ENCODE results near the gene PRKCH.
A peak's percentile ranks its signal among the peaks of the same experiment; 100 is the strongest.
"Not testable (repeated sequence)": the region's sequence is repeated elsewhere in the genome, so short reads cannot be mapped to it uniquely, and the experiment has no call there.

The PRKCH gene

DNA sequence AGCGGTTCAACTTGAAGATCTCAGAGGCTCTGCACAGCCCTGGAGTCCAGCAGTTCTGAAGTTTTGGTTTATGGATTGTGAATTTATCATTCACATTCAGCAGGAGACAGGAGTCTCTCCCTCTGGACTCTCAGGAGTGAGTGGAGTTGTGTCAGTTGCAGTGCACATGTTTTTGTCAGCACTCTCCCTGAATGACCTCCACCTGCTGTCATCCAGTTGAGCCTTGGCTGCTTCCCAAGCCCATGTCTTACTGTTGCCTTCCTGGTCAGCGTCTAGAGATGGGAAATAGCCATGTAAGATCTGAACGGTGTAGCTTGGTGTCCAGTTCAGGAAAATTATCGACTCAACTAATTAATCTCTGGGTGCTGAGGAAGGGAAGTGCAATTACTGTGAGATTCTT, 133.2 kb downstream of the PRKCH start:
- no peak for DNase-seq
- TF ChIP-seq GATA1 (IDR thresholded peaks at IDR 0.05; ENCODE audit: low read depth, low read length): no peak
- no peak for TF ChIP-seq POLR2A (IDR thresholded peaks at IDR 0.05; ENCODE audit: low read length)

DNA sequence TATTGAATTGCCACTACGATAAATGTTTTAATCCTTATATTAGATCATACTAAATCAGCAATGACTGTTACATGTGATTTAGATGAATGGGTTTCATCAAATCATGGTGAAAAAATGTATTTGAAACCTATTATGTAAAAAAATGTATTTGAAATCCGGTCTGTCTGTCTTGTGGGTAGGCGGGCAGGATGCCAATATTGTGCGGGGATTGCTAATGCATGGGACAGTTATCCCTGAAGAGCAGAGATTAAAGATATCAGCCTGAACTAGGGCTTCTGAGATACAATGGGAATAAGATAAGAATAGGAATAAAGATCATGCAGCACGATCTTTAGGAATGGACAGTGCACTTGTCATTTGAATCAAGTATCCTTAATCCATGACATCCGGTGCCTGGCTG, 134.0 kb downstream of the PRKCH start:
- TF ChIP-seq POLR2A (IDR thresholded peaks at IDR 0.05; ENCODE audit: low read length): no peak
- no peak for TF ChIP-seq GATA1 (IDR thresholded peaks at IDR 0.05; ENCODE audit: low read depth, low read length)
- DNase-seq: peak in 1 of 2 experiments; percentile 2

DNA sequence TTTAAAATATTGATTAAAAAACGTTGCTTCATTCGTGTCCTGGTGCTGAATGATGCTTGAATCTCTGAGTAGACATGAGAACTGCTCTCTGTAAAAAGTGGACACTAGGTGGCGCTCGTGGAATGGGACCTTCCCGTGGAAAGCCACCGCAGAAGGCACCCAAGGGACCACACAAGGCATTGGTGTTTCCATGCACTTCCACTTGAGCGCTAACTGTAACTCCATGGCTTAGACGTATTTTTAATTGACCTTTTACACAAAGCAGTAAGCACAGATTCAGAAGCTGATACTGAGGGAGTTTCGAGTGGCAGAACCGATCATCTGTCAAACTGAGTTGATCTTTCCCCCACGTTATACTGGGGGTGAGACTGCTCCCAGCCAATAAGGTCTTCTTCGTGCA, 135.3 kb downstream of the PRKCH start:
- TF ChIP-seq GATA1 (IDR thresholded peaks at IDR 0.05; ENCODE audit: low read depth, low read length) (no peak), POLR2A (IDR thresholded peaks at IDR 0.05; ENCODE audit: low read length) (no peak)
- peak; percentile 67 to 84 for DNase-seq

DNA sequence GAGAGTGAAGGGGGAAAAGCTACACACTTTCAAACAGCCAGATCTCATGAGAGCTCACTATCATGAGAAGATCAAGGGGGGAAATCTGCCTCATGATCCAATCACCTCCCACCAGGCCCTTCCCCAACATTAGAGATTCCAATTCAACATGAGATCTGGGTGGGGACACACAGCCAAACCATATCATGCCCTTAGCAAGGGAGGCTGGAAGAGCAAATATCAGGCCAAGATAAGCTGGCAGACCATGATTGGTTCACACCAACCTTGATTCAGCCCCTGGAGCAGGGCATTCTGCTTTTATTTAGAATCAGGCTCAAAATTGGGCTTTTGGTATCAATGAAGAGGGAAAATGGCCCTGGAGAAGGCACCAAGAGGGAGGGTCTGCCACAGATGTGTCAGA, 137.4 kb downstream of the PRKCH start:
- DNase-seq: no peak
- TF ChIP-seq GATA1 (IDR thresholded peaks at IDR 0.05; ENCODE audit: low read depth, low read length) (no peak), POLR2A (IDR thresholded peaks at IDR 0.05; ENCODE audit: low read length) (no peak)

DNA sequence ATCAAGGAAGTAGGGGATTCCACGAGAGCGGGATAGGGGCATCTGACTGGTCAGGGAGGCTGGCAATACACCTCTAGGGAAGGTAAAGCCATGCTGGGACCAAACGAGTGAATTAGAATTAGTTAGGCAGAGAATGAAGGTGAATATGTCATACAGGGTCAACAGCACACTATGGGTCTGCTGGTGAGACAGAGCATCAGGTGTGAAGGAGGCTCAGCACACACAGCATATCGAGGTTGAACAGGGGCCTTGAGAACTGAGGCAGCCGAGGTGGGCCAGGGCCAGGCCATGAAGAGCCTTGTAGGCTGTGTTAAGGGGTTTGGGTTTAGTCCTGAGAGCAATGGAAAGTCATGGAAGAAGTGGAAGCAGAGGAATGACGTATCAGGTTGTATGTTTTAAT, 137.8 kb downstream of the PRKCH start:
- no peak for TF ChIP-seq GATA1 (IDR thresholded peaks at IDR 0.05; ENCODE audit: low read depth, low read length)
- DNase-seq: no peak

DNA sequence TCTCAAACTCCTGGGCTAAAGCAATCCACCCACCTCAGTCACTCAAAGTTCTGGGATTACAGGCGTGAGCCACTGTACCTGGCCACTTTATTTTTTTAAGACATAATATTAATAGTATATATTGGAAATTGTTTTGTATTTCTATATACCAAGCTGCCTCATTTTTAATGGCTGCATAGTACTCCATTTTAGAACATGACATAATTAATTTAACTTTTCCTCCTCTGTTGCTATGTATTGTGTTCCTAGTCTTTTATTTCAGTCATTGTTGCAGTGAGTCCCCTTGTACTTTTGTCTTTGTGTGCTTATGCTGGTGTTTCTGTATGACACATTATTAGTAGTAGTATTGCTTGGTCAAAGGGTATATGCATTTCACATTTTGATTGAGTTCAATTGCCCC, 138.7 kb downstream of the PRKCH start:
- DNase-seq: no peak
- TF ChIP-seq POLR2A (IDR thresholded peaks at IDR 0.05; ENCODE audit: low read length): no peak

DNA sequence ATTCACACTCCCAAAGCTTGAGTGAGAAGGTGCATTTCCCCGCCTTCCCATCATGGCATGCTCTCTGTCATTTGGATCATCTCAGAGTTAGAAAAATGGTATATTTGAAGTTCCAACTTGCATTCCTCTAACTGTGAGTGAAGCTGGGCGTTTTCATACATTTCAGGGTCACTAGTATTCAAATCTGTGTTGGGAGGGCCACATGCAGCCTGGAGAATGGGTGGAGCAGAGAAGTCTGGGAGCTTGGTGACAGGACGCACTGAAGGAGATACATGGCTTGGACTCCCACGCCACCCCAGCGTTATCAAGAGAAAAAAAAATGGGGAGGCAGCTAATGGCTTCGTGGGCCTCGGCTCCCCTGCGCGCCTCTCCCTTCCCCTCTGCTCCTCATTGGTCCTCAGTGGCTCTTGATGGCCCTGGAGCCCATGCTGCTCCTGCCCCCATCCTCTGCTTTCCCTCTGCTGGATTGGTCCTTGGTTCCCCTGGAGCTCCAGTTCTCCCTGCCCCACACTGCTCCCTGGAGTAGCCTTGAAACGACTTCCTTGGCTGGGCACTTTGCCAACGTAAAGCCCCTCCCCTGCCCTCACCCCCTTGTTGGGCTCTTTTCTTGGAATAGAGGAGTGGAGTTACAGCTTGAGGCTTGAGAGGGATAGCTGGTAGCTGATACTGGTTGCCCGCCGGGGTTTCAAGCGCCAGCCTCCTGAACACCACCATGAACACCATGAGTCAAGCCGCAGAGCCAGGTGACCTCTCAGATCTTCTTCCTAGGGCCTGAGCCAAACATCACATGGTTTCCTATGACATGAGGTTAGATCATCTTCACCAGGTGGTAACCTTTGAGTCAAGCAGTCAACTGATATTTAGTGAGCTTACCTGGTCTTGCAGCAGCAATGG, 139.6 kb downstream of the PRKCH start:
- TF ChIP-seq POLR2A (IDR thresholded peaks at IDR 0.05; ENCODE audit: low read length): no peak
- no peak for TF ChIP-seq GATA1 (IDR thresholded peaks at IDR 0.05; ENCODE audit: low read depth, low read length)
- DNase-seq: no peak

DNA sequence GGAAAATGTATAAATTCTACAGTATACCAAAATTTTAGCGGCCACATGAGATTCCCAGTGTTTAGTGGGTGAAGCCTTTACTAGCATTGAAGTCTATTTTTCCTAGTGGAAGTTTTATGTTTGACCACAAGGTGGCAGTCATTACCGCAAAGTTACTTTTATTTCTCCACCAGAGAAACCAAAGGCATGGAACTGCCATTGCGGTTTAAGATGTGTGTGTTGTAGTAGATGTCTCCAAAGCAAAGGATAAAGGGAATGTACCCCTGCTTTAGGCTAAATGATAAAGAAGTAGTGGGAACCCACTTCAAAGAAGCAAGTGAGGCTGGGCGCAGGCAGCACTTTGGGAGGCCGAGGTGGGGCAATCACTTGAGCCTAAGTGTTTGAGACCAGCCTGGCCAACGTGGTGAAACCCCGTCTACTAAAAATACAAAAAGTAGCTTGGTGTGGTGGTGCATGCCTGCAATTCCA, 140.5 kb downstream of the PRKCH start:
- peak; percentile 53 to 72 for DNase-seq
- TF ChIP-seq POLR2A (IDR thresholded peaks at IDR 0.05; ENCODE audit: low read length): no peak
- no peak for TF ChIP-seq GATA1 (IDR thresholded peaks at IDR 0.05; ENCODE audit: low read depth, low read length)

DNA sequence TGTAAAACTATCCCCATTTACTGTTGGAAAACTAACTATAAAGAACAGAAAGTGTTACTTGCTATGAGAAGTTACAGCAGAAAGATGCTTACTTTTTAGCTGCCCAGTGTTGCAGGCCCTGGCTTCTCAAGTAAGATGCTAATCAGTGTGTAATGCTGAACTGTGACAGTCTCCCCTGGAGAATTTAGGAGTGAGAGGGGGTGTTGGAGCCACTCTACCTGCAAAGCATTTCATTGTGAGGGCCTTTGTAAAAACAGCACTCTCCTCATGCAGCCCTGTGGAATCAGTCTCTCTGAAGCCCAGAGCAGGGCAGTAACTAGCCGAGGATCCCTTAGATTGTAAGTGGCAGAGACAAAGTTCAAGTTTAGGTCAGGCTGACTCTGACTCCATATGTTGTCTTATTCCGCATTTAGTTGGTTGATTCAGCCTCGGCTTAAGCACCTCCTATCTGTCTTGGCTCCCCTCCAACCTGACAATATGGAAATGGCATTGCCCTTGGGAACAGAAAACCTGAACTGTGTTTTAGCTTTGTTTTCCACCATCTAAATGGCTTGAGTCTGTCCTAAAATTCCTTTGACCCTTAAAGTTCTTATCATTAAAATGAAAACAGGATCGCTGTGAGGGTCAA, 141.3 kb downstream of the PRKCH start:
- no peak for TF ChIP-seq GATA1 (IDR thresholded peaks at IDR 0.05; ENCODE audit: low read depth, low read length)
- no peak for TF ChIP-seq POLR2A (IDR thresholded peaks at IDR 0.05; ENCODE audit: low read length)
- no peak for DNase-seq

DNA sequence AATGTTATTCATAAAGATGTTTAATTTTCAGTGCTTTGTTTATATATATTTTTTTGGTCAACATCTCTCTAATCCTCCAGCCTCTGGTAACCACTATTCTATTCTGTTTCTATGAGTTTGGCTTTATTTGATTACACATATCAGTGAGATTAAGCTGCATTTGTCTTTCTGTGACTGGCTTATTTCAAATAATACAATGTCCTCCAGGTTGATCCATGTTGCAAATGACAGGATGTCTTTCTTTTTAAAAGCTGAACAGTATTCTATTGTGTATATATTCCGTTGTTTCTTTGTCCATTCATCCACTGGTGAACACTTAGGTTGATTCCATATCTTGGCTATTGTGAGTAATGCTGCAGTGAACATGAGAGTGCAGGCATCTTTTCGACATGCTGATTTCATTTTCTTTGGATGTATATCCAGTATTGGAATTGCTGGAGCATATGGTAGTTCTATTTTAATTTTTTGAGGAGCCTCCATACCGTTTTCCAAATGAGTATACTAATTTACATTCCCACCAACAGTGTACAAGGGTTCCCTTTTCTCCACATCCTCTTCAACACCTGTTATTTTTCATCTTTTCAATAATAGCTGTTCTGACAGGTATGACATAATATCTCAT, 142.4 kb downstream of the PRKCH start:
- TF ChIP-seq POLR2A (IDR thresholded peaks at IDR 0.05; ENCODE audit: low read length): no peak
- no peak for TF ChIP-seq GATA1 (IDR thresholded peaks at IDR 0.05; ENCODE audit: low read depth, low read length)
- DNase-seq: no peak

DNA sequence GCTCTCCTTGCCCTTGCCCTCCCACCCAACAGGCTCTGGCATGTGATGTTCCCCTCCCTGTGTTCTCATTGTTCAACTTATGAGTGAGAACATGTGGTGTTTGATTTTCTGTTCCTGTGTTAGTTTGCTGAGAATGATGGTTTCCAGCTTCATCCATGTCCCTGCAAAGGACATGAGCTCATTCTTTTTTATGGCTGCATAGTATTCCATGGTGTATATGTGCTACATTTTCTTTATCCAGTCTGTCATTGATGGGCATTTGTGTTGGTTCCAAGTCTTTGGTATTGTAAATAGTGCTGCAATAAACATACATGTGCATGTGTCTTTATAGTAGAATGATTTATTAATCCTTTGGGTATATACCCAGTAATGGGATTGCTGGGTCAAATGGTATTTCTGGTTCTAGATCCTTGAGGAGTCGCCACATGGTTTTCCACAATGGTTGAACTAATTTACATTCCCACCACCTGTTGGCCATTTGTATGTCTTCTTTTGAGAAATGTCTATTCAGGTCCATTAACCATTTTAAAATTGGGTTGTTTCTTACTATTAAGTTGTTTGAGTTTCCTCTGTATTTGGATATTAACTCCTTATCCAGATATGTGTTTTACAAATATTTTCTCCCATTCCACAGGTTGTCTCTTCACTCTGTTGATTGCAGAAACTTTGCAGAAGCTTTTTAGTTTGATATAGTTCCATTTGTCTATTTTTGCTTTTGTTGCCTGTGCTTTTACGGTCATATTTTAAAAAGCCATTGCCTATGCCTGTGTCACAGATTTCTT, 143.4 kb downstream of the PRKCH start:
- not testable (repeated sequence) for DNase-seq

DNA sequence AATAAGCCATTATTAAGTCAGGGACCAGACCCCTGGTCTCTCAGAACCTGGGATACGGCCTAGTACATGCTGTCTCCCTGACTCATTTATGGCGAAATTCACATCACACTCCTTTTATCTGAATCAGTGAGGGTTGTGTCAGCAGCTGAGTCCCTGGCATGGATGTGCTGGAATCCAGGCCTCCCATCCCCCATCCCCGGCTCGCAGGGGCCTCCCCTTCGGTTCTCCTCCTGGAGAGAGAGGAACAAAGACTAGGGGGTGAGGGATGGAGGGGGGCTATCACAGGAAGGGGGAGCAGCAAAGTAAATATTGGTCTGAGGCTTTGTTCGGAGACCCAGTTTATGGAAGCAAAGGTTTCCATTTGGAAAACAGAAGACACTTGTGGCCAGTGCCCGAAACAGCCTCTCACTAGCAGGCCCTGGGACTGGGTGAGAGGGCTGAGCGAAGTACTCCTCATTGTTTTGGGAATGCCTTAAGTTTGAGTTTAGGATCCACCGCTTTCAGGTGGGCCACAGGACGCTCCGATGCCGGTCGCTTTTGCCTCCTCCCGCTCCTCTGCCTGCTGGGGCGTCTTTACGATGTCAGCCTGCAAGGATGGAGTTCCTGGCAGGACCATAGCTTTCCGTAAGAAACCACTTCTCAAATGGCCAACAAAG, 145.0 kb downstream of the PRKCH start:
- DNase-seq: no peak
- TF ChIP-seq GATA1 (IDR thresholded peaks at IDR 0.05; ENCODE audit: low read depth, low read length): no peak
- TF ChIP-seq POLR2A (IDR thresholded peaks at IDR 0.05; ENCODE audit: low read length): no peak

DNA sequence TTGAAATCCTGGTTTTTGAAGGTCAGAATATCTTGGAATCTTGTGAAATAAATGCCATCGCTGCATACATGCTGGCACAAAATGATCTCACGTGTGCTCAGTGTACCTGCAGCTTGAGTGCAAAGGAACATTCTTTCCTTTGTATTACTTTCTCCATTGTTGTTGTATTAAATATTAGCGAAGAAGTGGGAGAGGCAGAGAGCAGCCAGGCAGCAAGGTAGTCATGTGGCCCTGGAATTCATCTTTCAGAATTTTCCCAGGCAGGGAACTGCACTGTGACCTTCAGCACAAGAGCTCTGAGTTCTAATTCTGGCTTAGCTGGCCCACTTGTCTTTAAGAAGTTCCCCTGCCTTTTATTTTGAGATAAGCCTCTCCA, 145.5 kb downstream of the PRKCH start:
- no peak for DNase-seq
- no peak for TF ChIP-seq GATA1 (IDR thresholded peaks at IDR 0.05; ENCODE audit: low read depth, low read length)
- TF ChIP-seq POLR2A (IDR thresholded peaks at IDR 0.05; ENCODE audit: low read length): no peak

DNA sequence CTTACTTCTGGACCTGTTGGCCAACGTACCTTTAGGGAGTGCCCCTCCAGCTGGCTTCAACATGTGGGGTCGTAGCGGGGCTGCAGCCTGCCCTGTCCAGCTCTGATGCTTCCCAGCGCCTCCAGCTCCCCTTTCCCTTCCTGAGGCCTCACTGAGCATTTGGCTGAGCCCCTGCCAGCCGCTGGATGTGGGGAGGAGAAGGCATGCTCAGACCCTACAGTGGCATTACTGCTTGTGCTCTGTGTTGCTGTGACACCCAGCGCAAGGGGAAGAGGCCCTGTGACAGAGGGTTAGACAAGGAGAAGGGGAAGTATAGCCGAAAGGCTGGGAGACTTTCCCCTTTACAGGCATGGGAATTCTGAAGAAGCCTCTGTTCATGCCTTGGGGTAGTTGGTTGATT, 145.9 kb downstream of the PRKCH start:
- no peak for DNase-seq
- TF ChIP-seq GATA1 (IDR thresholded peaks at IDR 0.05; ENCODE audit: low read depth, low read length) (no peak), POLR2A (IDR thresholded peaks at IDR 0.05; ENCODE audit: low read length) (no peak)
